ENCODE data around the gene PLEKHG4B. TPM values are rescaled to one million over a fixed set of nuclear protein-coding genes. Genes with fewer than 3 reads are reported as not detected.
"Not testable (repeated sequence)": the region's sequence is repeated elsewhere in the genome, so short reads cannot be mapped to it uniquely, and the experiment has no call there.

PLEKHG4B gene
- total RNA-seq, 1 experiment from 2014 or later, result not detected

DNA sequence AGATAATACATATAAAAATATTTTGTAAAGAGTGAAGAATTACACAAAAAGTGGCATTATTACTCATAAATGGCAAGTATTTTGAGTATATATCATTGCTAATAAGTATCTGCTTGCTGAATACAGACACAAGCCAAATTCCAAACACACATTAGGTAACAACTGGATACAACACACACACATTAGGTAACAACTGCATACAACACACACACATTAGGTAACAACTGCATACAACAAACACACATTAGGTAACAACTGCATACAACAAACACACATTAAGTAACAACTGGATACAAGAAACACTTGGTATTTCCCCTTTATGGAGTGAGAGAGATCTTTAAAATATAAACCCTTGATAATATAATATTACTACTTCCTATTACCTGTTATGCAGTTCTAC, 112.5 kb downstream of the PLEKHG4B start:
- Histone ChIP-seq H3K27me3 (no peaks in the 10 kb centered on the region), H3K9me3 (no peaks in the 10 kb centered on the region), H3K4me3 (no peak overlapping the region), H3K36me3 (peaks cover 20% of the 10 kb centered on the region)
- no peak for DNase-seq

DNA sequence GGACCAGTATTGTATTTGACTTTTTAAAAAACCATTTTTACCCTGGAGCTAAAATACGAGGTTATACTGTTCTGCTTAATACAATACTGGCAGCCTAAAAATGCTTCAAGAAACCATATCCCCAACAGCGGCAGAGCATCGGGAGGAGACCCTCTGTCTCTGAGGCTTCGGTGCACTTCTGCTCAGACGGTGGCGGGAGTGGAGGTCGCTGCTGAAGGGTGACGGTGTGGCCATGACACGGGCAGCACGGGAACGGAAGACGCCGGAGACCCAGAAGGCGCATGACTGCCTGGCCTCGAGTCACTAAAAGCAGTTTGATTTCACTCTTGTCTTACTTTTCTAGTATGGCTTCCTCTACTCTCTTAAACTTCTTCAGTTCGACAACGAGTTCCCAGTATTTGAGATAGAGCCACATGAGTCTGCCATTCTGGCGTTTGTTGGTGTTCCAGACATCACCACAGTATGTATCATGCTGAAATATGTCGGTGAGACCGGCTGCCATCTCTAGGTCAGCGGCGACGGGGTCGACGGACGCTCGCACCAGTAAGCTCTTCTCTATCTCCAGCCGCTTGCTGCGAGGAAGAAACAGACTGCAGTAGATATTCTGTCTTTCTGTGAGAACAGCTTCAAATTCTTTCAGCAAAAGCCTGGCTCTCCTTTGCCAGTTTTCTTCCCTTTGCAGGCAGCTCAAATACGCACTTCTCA, 113.2 kb downstream of the PLEKHG4B start:
- H3K27me3 ChIP-seq, result no peaks in the 10 kb centered on the region
- DNase-seq, result no peak
- H3K36me3 ChIP-seq, result peaks cover 20% of the 10 kb centered on the region
- H3K4me3 ChIP-seq, result no peak overlapping the region
- H3K9me3 ChIP-seq, result no peaks in the 10 kb centered on the region

DNA sequence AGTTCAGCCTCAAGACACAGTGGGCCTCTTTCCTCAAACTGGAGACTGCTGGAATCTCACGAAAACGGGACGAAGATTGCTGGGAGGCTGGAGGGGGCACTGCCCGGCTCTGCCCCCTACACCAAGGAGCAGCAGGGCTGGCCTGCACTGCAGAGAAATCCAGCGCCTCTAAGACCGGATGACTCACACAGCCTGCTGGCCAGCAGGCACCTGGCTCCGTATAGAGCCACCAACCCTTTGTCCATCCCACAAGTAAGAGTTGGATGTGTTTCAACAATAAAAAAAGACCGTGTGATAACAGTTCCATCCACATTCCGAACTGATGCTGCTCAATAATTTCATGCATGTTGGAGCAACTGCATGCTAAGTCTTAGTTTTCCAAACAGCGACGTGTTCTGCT, 114.4 kb downstream of the PLEKHG4B start:
- Histone ChIP-seq H3K4me3 (no peak overlapping the region), H3K27me3 (no peaks in the 10 kb centered on the region), H3K9me3 (no peaks in the 10 kb centered on the region), H3K36me3 (peaks cover 20% of the 10 kb centered on the region)
- DNase-seq, result peak; percentile 46

DNA sequence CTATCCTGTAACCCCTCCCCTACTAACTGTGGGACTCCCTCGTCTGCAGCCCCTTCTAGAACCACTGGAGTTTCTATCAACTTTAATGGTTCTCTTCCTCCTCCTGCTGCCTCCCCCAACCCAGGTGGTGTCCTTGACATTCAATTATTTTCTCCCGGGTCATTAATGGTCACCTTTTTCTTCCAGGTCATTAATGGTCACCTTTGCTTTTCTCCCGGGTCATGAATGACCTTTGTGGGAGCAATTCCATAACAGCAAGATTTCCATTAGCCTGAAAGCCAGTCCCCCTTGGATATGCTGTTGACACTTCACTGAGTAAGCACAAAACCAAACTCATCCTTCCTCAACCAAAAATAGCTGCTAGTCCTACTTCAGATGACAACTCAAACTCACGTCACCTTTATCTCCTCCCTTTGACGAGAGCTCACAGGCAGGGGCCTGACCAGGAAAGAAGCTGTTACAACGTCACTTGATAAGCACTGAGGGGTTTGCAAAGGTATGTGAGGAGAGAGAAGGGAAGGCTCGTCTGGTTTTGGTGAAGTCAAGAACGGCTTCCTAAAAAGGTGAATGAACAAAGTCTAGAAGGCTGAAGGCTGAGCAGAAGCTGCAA, 115.1 kb downstream of the PLEKHG4B start:
- Histone ChIP-seq H3K36me3 (peaks cover 20% of the 10 kb centered on the region), H3K9me3 (no peaks in the 10 kb centered on the region), H3K27me3 (no peaks in the 10 kb centered on the region), H3K4me3 (no peak overlapping the region)
- no peak for DNase-seq

DNA sequence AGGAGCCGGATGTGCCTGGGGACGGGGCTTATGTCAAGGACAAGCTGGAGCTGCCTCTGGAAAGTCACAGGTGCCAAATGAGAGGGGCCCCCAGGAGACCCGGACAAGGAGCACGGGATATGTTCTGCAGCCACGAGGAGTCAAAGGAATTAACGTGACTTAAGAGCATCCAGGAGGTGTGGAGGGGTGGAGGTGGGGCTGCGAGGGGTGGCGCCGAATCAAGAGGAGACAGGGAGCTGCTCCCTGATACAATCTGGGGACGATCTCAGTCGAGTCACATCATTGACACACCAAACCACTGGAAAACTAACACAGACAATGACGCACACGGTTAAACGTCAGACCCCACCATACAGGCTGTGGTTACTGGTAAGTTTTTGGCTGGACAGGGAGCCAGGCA, 115.6 kb downstream of the PLEKHG4B start:
- Histone ChIP-seq H3K4me3 (no peak overlapping the region), H3K27me3 (no peaks in the 10 kb centered on the region), H3K36me3 (peaks cover 20% of the 10 kb centered on the region), H3K9me3 (no peaks in the 10 kb centered on the region)
- no peak for DNase-seq

DNA sequence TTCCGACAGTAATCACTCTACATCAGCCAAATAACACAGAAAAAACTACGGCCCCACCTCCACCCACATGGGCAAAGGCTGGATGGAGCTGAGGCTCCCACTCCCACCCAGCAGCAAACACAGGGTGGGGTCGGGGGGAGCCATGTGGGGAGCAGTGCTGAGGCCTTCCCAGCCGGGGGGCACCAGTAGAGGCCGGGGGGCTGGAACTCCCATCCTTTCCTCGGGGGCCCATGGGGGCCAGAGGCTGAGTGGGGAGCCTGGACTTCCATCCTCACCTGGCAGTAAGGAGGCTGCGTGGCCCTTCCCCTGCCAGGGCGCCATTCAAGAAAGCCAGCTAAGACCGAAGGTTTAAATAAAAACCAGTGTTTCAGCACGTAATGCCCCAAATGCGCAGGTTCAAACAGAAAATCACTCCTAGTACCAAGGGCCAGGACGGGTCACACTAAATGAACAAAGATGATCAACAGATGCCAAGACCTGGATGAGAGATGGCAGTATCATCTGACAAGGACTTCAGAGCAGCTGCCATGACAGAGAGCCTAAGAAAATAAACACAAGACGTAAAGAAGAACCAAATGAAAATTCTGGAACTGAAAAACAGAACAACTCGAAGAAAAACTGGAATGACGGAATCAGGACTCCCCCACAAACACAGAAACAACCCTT, 116.6 kb downstream of the PLEKHG4B start:
- Histone ChIP-seq H3K27me3 (no peaks in the 10 kb centered on the region), H3K4me3 (no peak overlapping the region), H3K9me3 (no peaks in the 10 kb centered on the region), H3K36me3 (peaks cover 21% of the 10 kb centered on the region)
- DNase-seq, result no peak

DNA sequence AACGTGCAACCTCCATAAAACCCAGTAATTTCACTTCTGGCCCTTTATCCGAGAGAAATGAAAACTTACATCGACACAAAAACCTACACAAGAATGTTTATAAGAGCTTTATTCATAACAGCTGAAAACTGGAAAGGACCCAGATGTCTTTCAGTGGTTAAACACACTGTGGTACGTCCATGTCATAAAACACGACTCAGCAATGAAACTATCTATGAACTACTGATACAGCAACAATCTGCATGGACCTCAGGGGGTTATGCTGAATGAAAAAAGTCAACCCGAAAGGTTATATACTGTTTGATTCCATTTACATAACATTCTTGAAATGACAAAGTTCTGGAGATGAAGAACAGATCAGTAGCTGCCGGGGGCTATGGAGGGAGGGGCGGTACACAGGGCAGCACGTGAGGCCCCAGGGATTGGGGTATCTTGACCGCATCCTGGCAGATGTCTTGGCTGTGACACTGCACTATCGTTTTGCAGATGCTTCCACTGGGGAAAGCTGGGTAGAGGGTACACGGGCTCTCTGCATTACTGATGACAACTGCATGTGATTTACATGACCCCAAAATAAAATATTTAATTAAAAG, 121.9 kb downstream of the PLEKHG4B start:
- DNase-seq, result no peak
- Histone ChIP-seq H3K36me3 (peaks cover 6% of the 10 kb centered on the region), H3K4me3 (no peak overlapping the region), H3K9me3 (no peaks in the 10 kb centered on the region), H3K27me3 (no peaks in the 10 kb centered on the region)

DNA sequence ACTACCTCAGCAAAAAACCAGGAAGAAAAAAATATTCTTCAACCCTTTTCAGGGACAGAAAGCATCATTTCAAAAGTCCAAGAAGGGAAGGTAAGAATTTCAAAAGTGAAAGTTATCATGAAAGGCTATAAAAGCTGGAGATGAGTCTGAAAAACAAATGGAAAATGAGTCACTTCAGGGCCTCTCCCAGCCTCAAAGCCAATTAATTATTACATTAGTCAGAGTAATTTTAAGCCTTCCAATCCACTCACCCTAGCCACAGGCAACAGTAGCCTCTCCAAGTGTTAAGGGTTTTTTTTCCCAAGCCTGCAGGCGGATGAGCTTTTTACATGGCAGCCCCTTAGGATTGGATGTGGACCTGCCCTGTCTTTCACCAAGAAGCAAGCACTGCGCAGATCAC, 123.3 kb downstream of the PLEKHG4B start:
- DNase-seq, result peak; percentile 43
- H3K4me3 ChIP-seq, result peak overlapping the region; percentile 6; the same call in 1 of the 2 replicates
- H3K27me3 ChIP-seq, result not testable (repeated sequence)

DNA sequence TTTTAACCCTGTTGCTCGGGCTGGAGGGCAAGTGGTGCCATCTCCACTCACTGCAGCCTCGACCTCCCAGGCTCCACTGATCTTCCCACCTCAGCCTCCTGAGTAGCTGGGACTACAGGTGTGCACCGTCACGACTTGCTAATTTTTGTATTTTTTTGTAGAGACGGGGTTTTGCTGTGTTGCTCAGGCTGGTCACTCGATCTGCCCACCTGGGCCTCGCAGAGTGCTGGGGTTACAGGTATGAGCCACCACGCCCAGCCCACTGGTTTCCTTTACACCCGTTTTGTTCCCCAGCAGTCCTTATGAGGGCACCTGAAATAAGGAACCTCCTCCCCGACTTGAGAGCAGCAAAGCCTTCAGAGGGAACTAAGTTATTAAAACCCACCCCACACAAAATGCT, 124.1 kb downstream of the PLEKHG4B start:
- not testable (repeated sequence) for H3K27me3 ChIP-seq, H3K9me3 ChIP-seq, H3K4me3 ChIP-seq, DNase-seq, H3K36me3 ChIP-seq

More for the DNA sequence above, 123.3 kb downstream of the PLEKHG4B start:
- H3K36me3 ChIP-seq, H3K9me3 ChIP-seq: not testable (repeated sequence)

DNA sequence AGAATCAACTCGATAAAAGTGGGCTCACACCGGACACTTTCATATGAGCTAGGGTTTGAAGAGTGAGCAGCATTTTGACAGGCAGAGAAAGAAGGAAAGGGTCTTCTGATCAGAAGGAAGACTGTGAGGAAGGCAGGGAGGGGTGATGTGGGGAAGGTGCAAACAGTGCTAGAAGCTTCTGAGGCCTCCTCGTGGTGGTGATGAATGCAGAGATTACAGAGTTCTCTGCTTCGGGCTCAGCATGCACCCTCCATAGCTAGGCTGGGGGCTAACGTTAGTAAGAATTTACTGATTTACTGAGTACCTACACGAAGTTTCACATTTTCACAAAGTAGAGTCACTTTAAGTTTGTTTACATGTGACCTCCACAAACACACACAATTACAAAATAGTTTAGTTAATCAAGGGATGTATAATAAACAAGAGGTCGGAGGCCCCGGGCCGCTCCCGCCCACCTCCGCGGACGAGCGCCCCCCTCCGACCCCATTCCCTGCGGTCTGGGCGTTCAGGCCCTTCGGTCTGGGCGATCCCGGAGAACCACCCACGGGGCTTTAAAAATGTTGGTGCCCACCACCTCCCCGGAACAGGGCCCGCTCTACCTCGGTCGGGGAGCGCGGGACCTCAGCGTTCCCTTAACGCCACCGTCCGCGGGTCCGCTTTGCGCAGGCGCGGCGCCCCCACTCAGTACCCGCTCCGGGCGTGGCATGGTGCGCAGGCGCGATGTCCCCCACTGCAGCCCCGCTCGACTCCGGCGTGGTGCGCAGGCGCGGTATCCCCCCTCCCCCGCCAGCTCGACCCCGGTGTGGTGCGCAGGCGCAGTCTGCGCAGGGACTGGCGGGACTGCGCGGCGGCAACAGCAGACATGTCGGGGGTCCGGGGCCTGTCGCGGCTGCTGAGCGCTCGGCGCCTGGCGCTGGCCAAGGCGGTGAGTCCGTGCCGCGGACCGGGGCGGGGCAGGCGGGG, 125.8 kb downstream of the PLEKHG4B start, which contains the start of the genes CCDC127 and SDHA:
TSS of gene CCDC127 (minus strand) at position 660 of the 963 bp plus-strand sequence. CDS start 1,304 bp downstream, outside the sequence.
TSS of gene SDHA (plus strand) at position 827 of the 963 bp plus-strand sequence. CDS start at position 863, 36 bp downstream.
- H3K9me3 ChIP-seq, H3K27me3 ChIP-seq: not testable (repeated sequence)
- peak within 1 kb of the TSS; percentile 96 for H3K4me3 ChIP-seq
- DNase-seq, result peak; percentile 94
- H3K36me3 ChIP-seq, result peaks cover 11% of the 10 kb centered on the region

DNA sequence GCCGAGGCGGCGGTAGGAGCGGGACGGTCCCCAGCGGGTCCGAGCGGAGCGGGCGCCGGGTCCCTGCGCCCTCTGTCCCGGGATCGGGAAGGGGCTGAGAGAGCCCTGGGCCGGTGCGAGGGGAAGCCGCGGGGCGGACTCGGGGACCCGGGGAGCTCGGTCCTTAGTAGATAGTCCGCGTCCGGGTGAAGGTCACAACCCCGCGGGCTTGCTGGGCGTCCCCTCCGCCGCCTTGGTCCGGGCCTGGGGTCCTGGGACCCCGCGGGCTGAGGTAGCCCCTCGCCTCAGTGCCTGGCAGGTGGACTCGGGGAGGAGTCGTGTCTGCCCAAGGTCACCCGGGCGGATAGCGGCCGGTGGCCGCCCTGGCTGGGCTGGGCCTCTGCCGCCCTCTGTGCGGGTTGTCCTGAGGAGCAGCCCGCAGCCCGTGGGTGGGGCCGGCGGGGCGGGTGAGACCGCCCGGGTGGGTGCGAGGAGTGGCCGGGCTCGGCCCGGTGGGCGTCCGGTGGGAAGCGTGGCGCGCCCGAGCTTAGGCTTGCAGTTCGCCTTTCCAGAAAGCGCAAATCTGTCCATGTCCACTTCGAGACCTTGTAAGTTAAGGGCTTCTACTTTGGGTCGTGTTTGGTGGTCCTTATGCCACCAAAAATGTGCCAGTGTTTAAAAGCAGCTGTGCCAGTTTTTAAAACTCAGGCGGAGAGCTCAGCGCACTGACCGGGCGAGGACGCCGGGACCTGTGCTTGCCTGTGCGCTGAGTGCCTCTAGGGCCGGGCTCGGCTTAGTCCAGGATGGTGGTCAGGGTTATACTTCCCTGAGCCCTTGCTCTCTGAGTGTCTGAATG, 126.7 kb downstream of the PLEKHG4B start:
- DNase-seq, result peak; percentile 45
- H3K4me3 ChIP-seq, result peak overlapping the region; percentile 96

DNA sequence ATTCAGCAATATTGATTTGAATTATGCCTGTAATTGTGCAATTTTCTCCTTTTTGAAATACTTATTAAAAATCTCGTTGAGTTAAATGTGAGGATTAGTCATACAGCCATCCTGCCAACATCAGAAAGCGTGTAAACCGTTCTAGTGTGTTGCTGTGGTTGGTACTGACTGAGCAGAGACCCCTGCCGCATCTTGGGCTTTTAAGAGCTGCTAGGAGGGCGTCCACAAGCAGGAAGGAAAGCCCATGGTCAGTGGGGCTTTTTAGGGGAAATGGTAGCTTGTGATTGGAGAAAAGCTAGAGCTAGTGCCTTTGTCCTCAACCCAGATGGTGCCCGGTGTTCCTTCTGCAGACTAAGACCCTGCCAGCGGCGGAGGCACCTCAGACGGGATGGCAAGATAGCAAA, 127.5 kb downstream of the PLEKHG4B start:
- peak overlapping the region; percentile 96 for H3K4me3 ChIP-seq
- H3K27me3 ChIP-seq, result no peaks in the 10 kb centered on the region
- DNase-seq, result peak; percentile 25
- H3K9me3 ChIP-seq, result no peaks in the 10 kb centered on the region
- H3K36me3 ChIP-seq, result peaks cover 17% of the 10 kb centered on the region

More for the DNA sequence above, 126.7 kb downstream of the PLEKHG4B start:
- Histone ChIP-seq H3K27me3 (no peaks in the 10 kb centered on the region), H3K36me3 (peaks cover 13% of the 10 kb centered on the region), H3K9me3 (no peaks in the 10 kb centered on the region)

DNA sequence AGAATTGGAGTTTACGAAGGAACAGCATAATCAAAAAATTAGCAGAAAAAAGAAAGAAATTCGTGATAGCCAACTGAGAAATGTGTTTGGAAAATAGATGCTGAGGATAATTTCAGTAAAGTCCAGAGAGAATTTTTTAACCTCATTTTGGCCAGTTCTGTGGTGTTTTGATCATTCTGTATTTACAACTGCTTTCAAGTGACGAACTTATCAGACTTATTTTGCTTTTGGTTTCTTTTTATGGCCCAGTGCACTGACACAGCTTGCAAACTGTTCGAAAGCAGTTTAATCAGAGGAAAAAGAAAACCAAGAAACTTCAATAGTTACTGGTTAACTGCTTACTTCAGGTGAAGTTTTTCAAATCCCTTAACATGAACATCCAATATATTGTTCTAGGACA, 128.0 kb downstream of the PLEKHG4B start:
- H3K4me3 ChIP-seq, result peak overlapping the region; percentile 96
- peaks cover 22% of the 10 kb centered on the region for H3K36me3 ChIP-seq
- no peaks in the 10 kb centered on the region for H3K27me3 ChIP-seq
- H3K9me3 ChIP-seq, result no peaks in the 10 kb centered on the region
- no peak for DNase-seq

DNA sequence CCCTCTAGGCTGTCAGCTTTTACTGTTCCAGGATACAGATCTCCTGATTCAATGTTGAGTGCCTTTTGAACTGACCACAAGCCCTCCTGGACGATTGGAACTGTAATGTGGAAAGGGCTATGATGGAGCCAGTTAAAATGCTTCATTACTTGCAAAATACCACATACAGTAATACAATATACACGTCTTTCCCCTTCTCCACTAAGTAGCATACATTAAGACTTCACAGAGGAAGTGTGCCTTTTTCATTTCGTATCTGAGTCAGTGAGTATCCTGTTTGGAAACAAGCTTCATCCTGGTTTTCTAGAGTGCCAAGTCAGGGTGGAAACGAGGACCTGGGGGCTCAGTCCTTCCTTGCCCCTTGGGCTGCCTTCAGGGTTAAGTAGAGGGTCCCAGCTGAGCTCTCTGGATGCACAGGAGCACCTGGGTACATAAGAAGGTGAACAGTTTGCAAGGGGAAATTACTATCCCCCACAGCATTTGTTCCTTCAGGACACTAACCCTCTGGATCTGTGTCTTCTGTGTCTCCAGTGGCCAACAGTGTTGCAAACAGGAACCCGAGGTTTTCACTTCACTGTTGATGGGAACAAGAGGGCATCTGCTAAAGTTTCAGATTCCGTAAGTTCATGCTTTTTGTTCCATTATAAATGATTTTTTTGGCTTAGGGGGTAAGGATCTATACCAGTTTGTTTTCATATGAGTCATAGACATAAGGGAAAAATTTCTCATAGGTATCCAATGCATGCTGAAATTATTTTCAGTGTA, 131.2 kb downstream of the PLEKHG4B start:
- H3K27me3 ChIP-seq, H3K4me3 ChIP-seq, H3K9me3 ChIP-seq, DNase-seq: not testable (repeated sequence)
- peaks cover 48% of the 10 kb centered on the region for H3K36me3 ChIP-seq

DNA sequence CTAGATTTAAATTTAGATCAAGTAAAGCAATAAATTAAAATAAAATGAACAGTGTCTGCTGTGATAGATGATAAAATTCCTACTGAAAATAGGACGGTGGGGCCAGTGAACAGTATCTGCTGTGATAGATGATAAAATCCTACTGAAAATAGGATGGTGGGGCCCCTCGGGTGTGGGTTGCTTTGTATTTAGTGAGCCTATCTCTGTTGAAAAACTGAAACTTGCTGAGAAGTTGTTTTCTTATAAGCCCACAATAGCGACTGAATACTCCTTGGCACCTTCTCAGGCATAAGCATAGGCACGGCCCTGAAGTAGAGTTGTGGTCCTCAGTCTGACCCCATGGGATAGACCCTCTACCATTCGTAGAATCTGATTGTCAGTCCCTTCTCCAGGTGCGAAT, 131.8 kb downstream of the PLEKHG4B start:
- no peaks in the 10 kb centered on the region for H3K9me3 ChIP-seq
- peaks cover 55% of the 10 kb centered on the region for H3K36me3 ChIP-seq
- no peak overlapping the region for H3K4me3 ChIP-seq
- no peak for DNase-seq
- H3K27me3 ChIP-seq, result no peaks in the 10 kb centered on the region

Measured in MG63 (cell line).